Muscle layer of duodenum (tissue), 2 donors: Measurements from ENCODE around the gene CUBN.
"Not testable (repeated sequence)": the region's sequence is repeated elsewhere in the genome, so short reads cannot be mapped to it uniquely, and the experiment has no call there.

Source experiments
- H3K27ac ChIP-seq: one replicate; pipeline ENCODE4 v1.7.0; 2013; ENCODE audit warnings: mild to moderate bottlenecking, low read length
- H3K27me3 ChIP-seq: one replicate; pipeline ENCODE4 v1.7.0; 2013; ENCODE audit warnings: low read depth, mild to moderate bottlenecking, control low read depth, low read length
- H3K36me3 ChIP-seq, 2 donors: one replicate each; pipeline ENCODE4 v1.7.0; 2013; ENCODE audit warnings: low read length in 2 of 2, control low read depth in 1 of 2, mild to moderate bottlenecking in 1 of 2; ENCODE audit not compliant: insufficient read depth in 2 of 2, control insufficient read depth in 1 of 2
- H3K4me1 ChIP-seq, 2 donors: one replicate each; pipeline ENCODE4 v1.7.0; 2013; ENCODE audit warnings: low read length in 2 of 2, mild to moderate bottlenecking in 2 of 2, control low read depth in 1 of 2, moderate library complexity in 1 of 2; ENCODE audit not compliant: insufficient read depth in 2 of 2, control insufficient read depth in 1 of 2
- H3K4me3 ChIP-seq, 2 donors: one replicate each; pipeline ENCODE4 v1.7.0; 2013; ENCODE audit warnings: low read length in 2 of 2, low read depth in 1 of 2, mild to moderate bottlenecking in 1 of 2
- H3K9me3 ChIP-seq, 2 donors: one replicate each; pipeline ENCODE4 v1.7.0; 2013; ENCODE audit warnings: low read length in 2 of 2, control low read depth in 1 of 2, mild to moderate bottlenecking in 1 of 2; ENCODE audit not compliant: control insufficient read depth in 1 of 2
- donor health status: healthy.

CUBN gene

DNA sequence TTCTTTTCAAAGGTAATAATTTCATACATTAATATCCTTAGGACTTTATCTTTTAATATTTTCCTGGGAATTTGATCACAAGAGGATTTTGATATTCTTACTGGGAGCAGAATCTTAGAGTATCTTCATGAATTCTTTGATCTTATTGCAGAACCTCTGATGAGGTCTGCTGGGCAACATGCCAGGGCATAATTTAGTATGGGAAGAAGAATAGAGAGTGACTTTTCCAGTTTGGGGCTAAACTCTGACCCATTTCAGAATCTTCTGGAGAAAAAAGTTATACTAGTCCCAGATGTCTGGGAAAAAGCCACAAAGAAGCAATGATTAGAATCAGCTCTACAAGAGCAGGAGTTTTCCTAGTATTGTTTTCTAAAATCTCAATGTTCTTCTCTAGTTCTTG is 284.4 kb downstream of the CUBN start:
- no peaks in the 10 kb centered on the region for H3K36me3 ChIP-seq
- no peak overlapping the region for H3K4me3 ChIP-seq
- H3K4me1 ChIP-seq = peaks cover 0 to 3% of the 10 kb centered on the region in 2 donors
- H3K27me3 ChIP-seq = no peaks in the 10 kb centered on the region
- no peak overlapping the region for H3K27ac ChIP-seq
- H3K9me3 ChIP-seq = no peaks in the 10 kb centered on the region

DNA sequence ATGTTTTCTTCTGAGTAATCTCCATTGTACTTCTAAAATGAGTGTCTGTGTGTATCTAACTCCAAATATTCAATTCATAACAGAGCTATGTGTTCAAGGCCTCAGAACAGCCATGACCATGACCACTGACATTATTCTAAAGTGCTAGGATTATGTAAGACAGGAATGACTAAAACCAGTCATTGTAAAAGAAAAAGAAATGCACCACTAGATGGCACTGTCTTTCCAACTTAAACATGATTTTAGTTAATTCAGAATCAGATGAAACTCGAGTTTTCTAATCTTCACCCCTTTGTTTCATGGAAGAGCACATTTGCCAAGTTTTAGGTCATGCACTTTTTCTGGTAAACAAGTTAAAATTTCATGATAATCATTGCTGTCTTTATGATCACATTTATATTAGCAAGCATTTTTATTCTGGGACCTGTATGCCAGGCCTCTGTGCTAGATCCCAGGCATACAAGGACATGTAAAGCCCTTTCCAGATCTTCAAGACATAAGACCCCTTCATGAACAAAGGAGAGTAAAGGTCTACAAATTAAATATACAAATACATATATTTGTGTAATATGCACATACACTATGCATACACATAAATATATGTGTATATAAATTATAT is 286.2 kb downstream of the CUBN start:
- H3K9me3 ChIP-seq = no peaks in the 10 kb centered on the region
- no peak overlapping the region for H3K4me3 ChIP-seq
- H3K36me3 ChIP-seq = no peaks in the 10 kb centered on the region
- H3K4me1 ChIP-seq = peaks cover 0 to 3% of the 10 kb centered on the region in 2 donors
- no peaks in the 10 kb centered on the region for H3K27me3 ChIP-seq
- no peak overlapping the region for H3K27ac ChIP-seq

DNA sequence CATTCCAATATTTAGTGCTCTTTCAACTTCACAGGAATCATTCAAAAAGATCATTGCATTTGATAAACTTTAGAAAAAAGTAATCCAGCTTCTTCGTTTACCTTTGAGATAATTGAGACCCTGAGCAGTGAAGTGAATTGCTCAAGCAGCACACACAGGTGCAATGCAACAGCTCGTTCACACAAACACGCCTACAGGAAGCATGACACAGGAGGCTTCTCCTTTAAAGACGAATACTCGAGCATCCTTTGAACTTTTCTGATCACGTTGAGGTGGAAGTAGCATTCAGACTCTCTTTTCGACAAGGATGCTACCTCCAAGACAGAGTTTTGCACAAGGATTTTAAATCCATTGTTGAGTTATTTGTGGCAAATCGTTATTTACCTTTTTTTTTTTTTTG is 294.4 kb downstream of the CUBN start:
- H3K4me1 ChIP-seq = peaks cover 0 to 6% of the 10 kb centered on the region in 2 donors
- H3K9me3 ChIP-seq = no peaks in the 10 kb centered on the region
- no peaks in the 10 kb centered on the region for H3K36me3 ChIP-seq
- H3K4me3 ChIP-seq = no peak overlapping the region
- H3K27ac ChIP-seq = no peak overlapping the region
- no peaks in the 10 kb centered on the region for H3K27me3 ChIP-seq

DNA sequence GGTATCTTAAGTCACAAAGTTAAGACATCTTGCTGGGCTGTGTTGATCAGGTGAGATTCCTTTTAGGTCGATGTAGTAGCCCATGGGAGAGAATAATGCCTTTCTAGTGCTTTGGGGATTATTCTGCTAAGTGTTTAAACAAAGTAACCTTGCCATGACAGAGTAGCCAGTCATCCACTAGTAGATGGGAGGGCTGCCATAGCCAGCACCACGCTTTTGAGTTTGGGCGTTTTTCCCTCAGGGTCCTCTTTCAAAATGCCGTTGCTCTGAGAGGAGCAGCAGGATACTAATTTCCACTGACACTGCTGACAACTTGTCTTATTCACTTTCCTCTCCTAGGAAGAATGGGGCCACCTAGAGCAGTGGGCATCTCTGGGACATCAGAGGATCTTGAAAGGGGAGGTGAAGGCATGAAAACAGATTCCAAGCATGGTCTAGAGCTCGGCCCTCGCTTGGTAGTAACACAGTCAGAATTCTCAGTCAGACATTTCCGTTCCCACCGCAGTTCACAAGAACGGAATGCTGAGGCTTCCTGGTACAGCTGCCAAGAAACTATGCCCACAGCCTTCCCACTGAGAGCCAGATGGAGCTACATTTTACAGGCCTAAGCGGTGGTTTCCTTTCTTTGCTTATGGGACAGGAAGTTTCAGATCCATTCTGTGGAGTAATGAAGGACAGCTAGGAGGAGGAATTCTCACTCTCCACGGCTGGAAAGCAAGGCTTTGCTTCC is 297.1 kb downstream of the CUBN start:
- Histone ChIP-seq H3K9me3 (no peaks in the 10 kb centered on the region), H3K36me3 (no peaks in the 10 kb centered on the region), H3K27me3 (no peaks in the 10 kb centered on the region), H3K4me3 (peak overlapping the region in 1 of 2 donors; percentile 19), H3K4me1 (peaks cover 6 to 7% of the 10 kb centered on the region in 2 donors), H3K27ac (peak overlapping the region; percentile 36)

DNA sequence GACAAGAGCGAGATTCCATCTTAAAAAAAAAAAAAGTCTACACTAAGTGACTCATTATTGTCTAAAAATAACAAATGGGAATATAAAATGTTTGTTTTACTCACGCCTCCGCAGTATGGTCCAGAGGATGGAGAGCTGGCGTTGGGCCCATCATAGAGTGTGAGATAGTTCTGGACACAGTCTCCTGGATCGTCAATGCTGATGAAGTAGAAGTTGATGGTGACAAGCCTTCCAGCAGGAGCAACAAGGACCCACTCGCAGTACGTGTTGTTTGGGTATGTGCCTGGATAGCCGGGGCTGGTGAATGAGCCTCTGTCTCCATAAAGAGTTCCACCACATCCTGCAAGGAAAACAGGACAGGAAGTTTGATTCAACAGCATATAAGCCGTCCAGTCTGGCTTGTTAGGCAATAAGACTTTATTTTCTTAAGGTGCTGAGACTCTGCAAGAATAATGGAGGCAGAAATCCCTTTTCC is 300.9 kb downstream of the CUBN start:
- Histone ChIP-seq H3K27ac (no peak overlapping the region), H3K4me3 (no peak overlapping the region), H3K27me3 (no peaks in the 10 kb centered on the region), H3K4me1 (peaks cover 6 to 7% of the 10 kb centered on the region in 2 donors), H3K9me3 (no peaks in the 10 kb centered on the region), H3K36me3 (no peaks in the 10 kb centered on the region)

DNA sequence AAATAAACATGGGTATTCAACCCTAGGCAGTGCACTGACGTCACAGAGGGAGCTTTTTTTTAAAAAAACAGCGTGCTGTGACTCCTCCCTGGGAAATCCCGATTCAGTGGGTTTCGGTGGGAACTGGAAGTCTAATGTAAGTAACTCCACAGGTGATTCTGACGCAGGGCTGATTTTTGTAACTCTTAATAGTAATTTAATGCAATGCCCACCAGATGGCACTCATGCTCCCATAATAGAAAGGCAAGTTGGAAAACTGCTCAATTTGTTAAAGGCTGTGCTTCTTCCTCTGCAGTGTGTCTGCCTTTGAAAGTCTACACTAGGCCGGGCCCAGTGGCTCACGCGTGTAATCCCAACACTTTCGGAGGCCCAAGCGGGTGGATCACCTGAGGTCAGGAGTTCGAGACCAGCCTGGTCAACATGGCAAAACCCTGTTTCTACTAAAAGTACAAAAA is 301.5 kb downstream of the CUBN start:
- Histone ChIP-seq H3K36me3 (no peaks in the 10 kb centered on the region), H3K4me1 (peaks cover 6 to 7% of the 10 kb centered on the region in 2 donors), H3K27ac (no peak overlapping the region), H3K27me3 (no peaks in the 10 kb centered on the region), H3K9me3 (no peaks in the 10 kb centered on the region), H3K4me3 (peak overlapping the region in 1 of 2 donors; percentile 6)

DNA sequence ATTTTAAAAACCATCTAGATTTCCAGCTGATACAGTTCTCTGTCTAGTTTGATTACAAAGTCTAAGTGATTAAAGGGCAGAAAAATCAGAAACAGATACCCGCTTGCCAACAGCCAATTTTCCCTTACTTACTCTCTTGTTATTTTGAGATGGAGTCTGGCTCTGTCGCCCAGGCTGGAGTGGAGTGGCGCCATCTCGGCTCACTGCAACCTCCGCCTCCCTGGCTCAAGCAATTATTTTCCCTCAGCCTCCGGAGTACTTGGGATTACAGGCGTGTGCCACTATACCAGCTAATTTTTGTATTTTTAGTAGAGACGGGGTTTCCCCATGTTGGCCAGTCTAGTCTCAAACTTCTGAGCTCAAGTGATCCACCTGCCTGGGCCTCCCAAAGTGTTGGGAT is 302.1 kb downstream of the CUBN start:
- not testable (repeated sequence) for H3K27ac ChIP-seq, H3K36me3 ChIP-seq, H3K4me3 ChIP-seq, H3K9me3 ChIP-seq, H3K4me1 ChIP-seq, H3K27me3 ChIP-seq

DNA sequence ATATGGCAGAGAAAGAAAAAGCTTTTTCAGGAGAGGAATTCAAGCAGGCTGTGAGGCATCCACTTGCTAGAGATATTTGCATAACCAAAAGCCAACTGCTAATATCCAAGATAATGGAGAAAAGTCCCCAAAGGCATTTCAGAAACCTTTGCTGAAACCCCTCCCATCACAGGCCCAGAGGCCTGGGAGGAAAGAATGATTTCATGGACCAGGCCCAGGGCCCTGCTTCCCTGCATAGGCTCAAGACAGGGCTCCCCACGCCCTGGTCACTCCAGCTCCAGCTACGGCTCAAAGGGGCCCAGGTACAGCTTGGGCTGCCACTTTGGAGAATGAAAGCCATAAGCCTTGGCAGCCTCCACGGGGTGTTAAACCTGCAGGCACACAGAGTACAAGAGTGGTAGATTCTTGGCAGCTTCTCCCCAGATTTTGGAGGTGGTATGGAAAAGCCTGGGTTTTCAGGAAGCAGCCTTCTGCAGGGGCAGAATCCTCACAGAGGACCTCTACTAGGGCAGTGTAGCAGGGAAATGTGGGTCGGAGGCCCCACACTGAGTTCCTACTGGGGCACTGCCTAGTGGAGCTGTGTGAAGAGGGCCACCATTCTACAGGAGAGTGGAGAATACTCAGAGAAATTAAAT is 306.8 kb downstream of the CUBN start:
- H3K36me3 ChIP-seq = no peaks in the 10 kb centered on the region
- H3K27me3 ChIP-seq = no peaks in the 10 kb centered on the region
- no peak overlapping the region for H3K27ac ChIP-seq
- H3K9me3 ChIP-seq = peaks cover 0 to 12% of the 10 kb centered on the region in 2 donors
- H3K4me3 ChIP-seq = no peak overlapping the region
- H3K4me1 ChIP-seq = peaks cover 0 to 4% of the 10 kb centered on the region in 2 donors

DNA sequence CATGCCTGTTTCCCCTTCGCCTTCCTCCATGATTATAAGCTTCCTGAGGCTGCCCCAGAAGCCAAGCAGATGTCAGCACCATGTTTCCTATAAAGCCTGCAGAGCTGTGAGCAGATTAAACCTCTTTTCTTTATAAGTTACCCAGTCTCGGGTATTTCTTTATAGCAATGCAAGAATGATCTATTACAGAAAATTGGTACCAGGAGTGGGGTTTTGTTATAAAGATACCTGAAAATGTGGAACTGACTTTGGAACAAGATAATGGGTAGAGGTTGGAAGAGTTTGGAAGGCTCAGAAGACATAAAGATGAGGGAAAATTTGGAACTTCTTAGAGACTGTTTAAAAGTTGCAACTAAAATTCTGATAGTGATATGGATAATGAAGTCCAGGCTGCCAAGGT is 307.6 kb downstream of the CUBN start:
- Histone ChIP-seq H3K27ac (no peak overlapping the region), H3K27me3 (no peaks in the 10 kb centered on the region), H3K4me1 (peaks cover 0 to 4% of the 10 kb centered on the region in 2 donors), H3K9me3 (peaks cover 0 to 12% of the 10 kb centered on the region in 2 donors), H3K36me3 (no peaks in the 10 kb centered on the region), H3K4me3 (no peak overlapping the region)

DNA sequence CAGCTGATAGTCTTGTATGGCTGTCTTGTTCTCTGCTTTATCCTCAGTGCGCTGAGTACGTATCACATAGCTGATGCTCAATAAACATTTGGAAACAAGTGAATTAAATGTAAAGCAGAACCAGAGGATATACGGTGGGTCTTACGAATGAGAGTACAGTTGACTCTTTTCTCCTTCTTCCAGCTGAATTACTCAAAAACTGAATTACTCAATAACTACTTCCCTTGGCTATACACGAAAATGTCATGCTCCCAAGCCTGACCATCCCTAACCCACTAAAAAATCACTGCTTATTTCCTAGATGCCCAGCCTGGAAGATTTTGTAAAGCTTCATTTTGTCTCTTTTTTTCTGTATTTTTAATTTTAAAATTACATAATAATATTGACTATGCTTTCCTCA is 309.2 kb downstream of the CUBN start:
- no peak overlapping the region for H3K27ac ChIP-seq
- no peaks in the 10 kb centered on the region for H3K36me3 ChIP-seq
- H3K9me3 ChIP-seq = peaks cover 0 to 12% of the 10 kb centered on the region in 2 donors
- peaks cover 4 to 17% of the 10 kb centered on the region in 2 donors for H3K4me1 ChIP-seq
- no peaks in the 10 kb centered on the region for H3K27me3 ChIP-seq
- H3K4me3 ChIP-seq = no peak overlapping the region

DNA sequence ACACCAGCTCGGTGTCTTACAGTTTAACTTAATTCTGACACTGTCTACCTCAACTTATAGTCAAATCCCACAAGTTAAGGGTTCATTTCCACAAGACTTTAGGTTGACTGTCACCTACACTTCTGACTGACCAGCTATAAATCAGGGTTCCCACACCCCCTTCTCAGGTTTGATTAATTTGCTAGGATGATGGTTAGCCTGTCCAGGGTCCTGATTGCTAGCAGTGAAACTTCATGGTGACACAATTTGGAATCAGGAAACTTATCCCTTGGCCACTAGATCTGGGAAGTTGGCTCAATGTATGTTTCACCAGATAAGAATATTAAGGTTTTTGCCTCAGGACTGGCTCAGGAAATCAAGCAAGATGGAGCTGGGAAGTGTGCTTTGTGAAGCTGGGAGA is 309.6 kb downstream of the CUBN start:
- H3K9me3 ChIP-seq = peaks cover 0 to 12% of the 10 kb centered on the region in 2 donors
- H3K27ac ChIP-seq = no peak overlapping the region

More for the DNA sequence above, 309.6 kb downstream of the CUBN start:
- no peak overlapping the region for H3K4me3 ChIP-seq
- H3K36me3 ChIP-seq = no peaks in the 10 kb centered on the region
- H3K4me1 ChIP-seq = peaks cover 4 to 21% of the 10 kb centered on the region in 2 donors
- no peaks in the 10 kb centered on the region for H3K27me3 ChIP-seq
